22Rv1 (cell line): ENCODE results near the gene RERE.

ENCODE experiments used
- ZFX ChIP-seq: fragments of 450-650 bp; IDR thresholded peaks from 2 replicates; pipeline ENCODE4 v1.6.1; 2017; ENCODE audit warnings: antibody characterized with exemption, borderline replicate concordance
- TF ChIP-seq, protein P1 (sequence below): fragments of 450-650 bp; IDR thresholded peaks from 2 replicates; pipeline ENCODE4 v1.5.1; 2017; ENCODE audit warnings: mild to moderate bottlenecking

DNA sequence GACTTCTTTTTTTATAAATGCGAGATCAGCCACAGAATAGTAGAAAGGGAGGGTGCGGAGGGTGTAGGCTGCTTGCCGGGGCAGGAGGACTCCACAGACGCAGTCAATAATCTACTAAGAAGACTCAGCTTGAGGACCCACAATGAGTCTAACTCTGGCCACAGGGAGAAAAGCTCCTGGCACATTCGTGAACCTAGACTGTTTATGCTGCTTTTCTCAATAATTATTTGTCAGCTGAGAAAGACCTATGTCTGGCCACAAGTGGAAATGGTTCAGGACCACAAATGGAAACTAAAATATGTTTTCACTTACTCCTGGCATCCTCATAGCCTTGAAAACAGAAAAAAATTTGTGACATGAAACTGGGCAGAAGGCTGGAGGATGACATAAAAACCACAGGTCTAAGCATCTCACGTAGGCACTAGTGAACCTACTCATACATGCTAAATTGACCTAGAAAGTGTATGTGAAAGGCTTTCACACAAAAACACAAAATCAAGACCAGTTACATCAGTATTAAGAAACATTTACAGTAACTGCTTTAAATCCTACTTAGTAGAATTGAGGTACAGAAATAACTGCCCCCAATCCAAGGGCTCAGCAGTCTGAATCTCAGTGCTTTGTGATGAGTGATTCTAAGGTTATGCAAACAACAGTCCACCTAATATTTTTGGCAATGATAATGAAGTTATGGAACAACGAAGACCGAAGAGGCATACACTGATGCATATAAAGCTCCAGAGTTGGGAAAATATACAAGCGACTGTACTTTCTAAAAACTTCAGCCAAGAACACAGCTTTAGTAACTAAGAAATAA is 340.1 kb downstream of the RERE start:
- TF ChIP-seq, protein P1, sequence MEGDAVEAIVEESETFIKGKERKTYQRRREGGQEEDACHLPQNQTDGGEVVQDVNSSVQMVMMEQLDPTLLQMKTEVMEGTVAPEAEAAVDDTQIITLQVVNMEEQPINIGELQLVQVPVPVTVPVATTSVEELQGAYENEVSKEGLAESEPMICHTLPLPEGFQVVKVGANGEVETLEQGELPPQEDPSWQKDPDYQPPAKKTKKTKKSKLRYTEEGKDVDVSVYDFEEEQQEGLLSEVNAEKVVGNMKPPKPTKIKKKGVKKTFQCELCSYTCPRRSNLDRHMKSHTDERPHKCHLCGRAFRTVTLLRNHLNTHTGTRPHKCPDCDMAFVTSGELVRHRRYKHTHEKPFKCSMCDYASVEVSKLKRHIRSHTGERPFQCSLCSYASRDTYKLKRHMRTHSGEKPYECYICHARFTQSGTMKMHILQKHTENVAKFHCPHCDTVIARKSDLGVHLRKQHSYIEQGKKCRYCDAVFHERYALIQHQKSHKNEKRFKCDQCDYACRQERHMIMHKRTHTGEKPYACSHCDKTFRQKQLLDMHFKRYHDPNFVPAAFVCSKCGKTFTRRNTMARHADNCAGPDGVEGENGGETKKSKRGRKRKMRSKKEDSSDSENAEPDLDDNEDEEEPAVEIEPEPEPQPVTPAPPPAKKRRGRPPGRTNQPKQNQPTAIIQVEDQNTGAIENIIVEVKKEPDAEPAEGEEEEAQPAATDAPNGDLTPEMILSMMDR, result no peak
- no peak for TF ChIP-seq ZFX
